Tibial nerve (tissue), 4 donors: ENCODE data around the gene ZFPM1. TPM values are rescaled to one million over a fixed set of nuclear protein-coding genes. Genes with fewer than 3 reads are reported as not detected.

ENCODE experiments used
- DNase-seq, 2 donors: peaks; one replicate each; pipeline ENCODE4 v3.0.0-alpha.2; 2019; ENCODE audit warnings: low spot score in 2 of 2
- H3K27ac ChIP-seq, 4 donors: fragments of 200-600 bp; sonication (generic) in 3 of 4; one replicate each; pipeline ENCODE4 v1.5.1; 2017 to 2019; ENCODE audit warnings: mild to moderate bottlenecking in 1 of 4
- H3K27me3 ChIP-seq, 2 donors: fragments of 200-600 bp; sonication (generic) in 1 of 2; one replicate each; pipeline versions ENCODE4 v1.5.1 to v1.6.0; 2017 to 2019
- H3K36me3 ChIP-seq, 3 donors: fragments of 200-600 bp; sonication (generic); one replicate each; pipeline ENCODE4 v1.5.1; 2018 to 2019
- H3K4me1 ChIP-seq, 4 donors: fragments of 200-600 bp; sonication (generic) in 3 of 4; one replicate each; pipeline ENCODE4 v1.5.1; 2017 to 2019
- H3K4me3 ChIP-seq, 4 donors: fragments of 200-600 bp; sonication (generic) in 3 of 4; one replicate each; pipeline ENCODE4 v1.5.1; 2017 to 2019; ENCODE audit warnings: mild to moderate bottlenecking in 1 of 4, moderate library complexity in 1 of 4
- H3K9me3 ChIP-seq, 4 donors: fragments of 200-600 bp; sonication (generic) in 3 of 4; one replicate each; pipeline ENCODE4 v1.5.1; 2017 to 2019
- EP300 ChIP-seq, 2 donors: sonication (generic); formaldehyde crosslinking; IDR thresholded peaks; one replicate each; pipeline ENCODE4 v1.6.1; 2017; ENCODE audit warnings: antibody characterized with exemption in 2 of 2, mild to moderate bottlenecking in 1 of 2
- POLR2A ChIP-seq, 2 donors: fragments of 450-650 bp; IDR thresholded peaks; one replicate each; pipeline ENCODE4 v1.6.1; 2017; ENCODE audit warnings: antibody characterized with exemption in 2 of 2, mild to moderate bottlenecking in 2 of 2, moderate library complexity in 2 of 2
- WGBS, 2 donors: methylation state at CpG; one replicate each; pipeline ENCODE4 v1.1.5; 2018; 5-methylcytosine and 5-hydroxymethylcytosine counted together
- total RNA-seq, 4 donors: library from RNA; depleted of rRNA; stranded (reverse); fragments of >200 nt; gene quantifications; one replicate each; pipeline ENCODE4 v1.1.0, GENCODE V29; 2016
- TF ChIP-seq, protein P1 (sequence below), 5 experiments: fragments of 200-600 bp in 3 of 5; fragments of 450-650 bp in 2 of 5; sonication (generic) in 3 of 5; IDR thresholded peaks; one replicate each; pipeline ENCODE4 v1.5.1; 2016 to 2019; ENCODE audit warnings: antibody characterized with exemption in 5 of 5, mild to moderate bottlenecking in 3 of 5, moderate library complexity in 2 of 5

The ZFPM1 gene
- total RNA-seq, 4 donors from 2014 or later = 0.44 to 1.2 (median 0.71) TPM

DNA sequence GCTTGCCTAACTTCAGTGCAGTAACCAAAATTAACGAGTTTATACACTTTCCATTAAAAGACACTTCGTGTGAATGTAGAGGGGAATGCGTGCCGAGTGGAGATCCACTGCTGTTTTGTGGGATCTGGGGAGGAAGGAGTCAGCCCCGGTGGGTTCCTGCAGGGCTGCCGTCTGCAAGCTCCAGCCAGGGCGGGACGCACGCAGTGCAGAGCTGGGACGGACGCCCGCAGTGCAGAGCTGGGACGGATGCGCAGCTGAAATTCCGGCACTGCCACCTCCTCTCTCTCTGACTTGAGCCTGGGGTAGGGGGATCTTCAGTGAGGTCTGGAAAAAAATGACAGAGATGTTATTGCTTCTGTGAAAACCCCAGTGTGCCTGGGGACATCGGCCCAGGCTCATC is 100.7 kb downstream of the ZFPM1 start:
- DNase-seq = no peak
- TF ChIP-seq POLR2A (IDR thresholded peaks at IDR 0.05) (no peak), EP300 (IDR thresholded peaks at IDR 0.05) (no peak)
- TF ChIP-seq, protein P1, sequence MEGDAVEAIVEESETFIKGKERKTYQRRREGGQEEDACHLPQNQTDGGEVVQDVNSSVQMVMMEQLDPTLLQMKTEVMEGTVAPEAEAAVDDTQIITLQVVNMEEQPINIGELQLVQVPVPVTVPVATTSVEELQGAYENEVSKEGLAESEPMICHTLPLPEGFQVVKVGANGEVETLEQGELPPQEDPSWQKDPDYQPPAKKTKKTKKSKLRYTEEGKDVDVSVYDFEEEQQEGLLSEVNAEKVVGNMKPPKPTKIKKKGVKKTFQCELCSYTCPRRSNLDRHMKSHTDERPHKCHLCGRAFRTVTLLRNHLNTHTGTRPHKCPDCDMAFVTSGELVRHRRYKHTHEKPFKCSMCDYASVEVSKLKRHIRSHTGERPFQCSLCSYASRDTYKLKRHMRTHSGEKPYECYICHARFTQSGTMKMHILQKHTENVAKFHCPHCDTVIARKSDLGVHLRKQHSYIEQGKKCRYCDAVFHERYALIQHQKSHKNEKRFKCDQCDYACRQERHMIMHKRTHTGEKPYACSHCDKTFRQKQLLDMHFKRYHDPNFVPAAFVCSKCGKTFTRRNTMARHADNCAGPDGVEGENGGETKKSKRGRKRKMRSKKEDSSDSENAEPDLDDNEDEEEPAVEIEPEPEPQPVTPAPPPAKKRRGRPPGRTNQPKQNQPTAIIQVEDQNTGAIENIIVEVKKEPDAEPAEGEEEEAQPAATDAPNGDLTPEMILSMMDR (IDR thresholded peaks at IDR 0.05) = no peak
- Histone ChIP-seq H3K27me3 (peaks cover 0 to 55% of the 10 kb centered on the region in 2 donors), H3K4me3 (no peak overlapping the region), H3K4me1 (peaks cover 0 to 13% (median 2%) of the 10 kb centered on the region in 4 donors), H3K9me3 (peaks cover 0 to 9% (median 0%) of the 10 kb centered on the region in 4 donors), H3K27ac (no peak overlapping the region), H3K36me3 (no peaks in the 10 kb centered on the region)
- 60 to 61% methylated on average over 16 of the region's 16 CpGs for WGBS, 2 donors

DNA sequence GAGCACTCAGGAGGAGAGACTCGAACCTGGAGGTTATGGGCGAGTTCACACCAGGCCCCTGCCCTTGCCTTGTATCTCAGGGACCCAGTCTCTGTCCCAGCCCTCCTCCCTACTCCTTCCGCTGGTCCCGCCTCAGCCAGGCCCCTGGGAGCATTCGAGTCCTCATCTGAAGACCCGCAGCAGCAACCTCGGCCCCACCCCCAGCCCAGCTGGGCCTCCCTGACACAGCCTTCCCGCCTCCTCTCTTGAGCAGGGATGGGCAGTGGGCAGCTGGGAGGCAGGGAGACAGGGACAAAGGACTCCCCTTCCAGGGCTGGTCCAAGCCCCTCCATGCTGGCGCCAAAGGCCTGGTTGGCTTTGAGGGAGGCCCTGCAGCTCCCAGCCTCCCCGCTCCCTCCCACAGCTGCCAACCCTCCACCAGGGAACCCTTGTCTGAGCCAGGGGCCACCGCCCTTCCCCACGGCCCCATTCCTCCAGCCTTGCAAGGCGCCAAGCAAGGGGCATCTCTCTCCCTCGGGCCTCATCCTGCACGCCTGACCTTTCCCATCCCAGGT is 101.7 kb downstream of the ZFPM1 start:
- no peaks in the 10 kb centered on the region for H3K36me3 ChIP-seq
- TF ChIP-seq, protein P1 (IDR thresholded peaks at IDR 0.05) = no peak
- peaks cover 0 to 9% (median 0%) of the 10 kb centered on the region in 4 donors for H3K9me3 ChIP-seq
- H3K27ac ChIP-seq = no peak overlapping the region
- H3K4me1 ChIP-seq = peaks cover 0 to 19% (median 2%) of the 10 kb centered on the region in 4 donors
- 62 to 65% methylated on average over 15 of the region's 15 CpGs for WGBS, 2 donors
- no peak for DNase-seq
- peaks cover 0 to 55% of the 10 kb centered on the region in 2 donors for H3K27me3 ChIP-seq
- no peak overlapping the region for H3K4me3 ChIP-seq

DNA sequence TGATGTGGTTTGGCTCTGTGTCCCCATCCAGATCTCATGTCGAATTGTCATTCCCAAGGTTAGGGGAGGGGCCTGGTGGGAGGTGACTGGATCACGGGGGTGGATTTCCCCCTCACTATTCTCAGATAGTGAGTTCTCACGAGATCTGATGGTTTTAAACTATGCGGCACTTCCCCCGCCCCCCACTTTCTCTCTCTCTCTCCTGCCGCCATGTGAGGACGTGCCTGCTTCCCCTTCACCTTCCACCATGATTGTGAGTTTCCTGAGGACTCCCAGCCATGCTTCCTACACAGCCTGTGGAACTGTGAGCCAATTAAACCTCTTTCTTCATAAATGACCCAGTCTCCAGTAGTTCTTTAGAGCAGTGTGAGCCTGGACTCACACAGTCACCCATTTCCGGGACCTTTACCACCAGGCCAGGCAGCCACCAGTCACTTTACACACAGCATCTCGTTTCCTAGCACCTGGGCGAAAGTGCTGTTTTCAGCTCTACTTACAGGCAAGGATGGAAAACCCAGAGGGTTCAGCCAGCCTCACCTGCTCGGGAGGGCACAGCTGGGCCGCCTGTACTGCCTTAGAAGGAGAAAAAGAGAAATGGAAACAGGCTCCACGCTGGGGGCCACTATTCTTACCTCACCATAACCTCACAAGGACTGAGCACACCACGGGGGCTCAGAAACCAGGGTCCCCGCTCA is 103.4 kb downstream of the ZFPM1 start:
- 70 to 83% methylated on average over 15 of the region's 15 CpGs for WGBS, 2 donors
- H3K4me3 ChIP-seq = no peak overlapping the region
- no peak overlapping the region for H3K27ac ChIP-seq
- DNase-seq = no peak
- no peaks in the 10 kb centered on the region for H3K36me3 ChIP-seq
- TF ChIP-seq, protein P1 (IDR thresholded peaks at IDR 0.05) = no peak
- no peak for TF ChIP-seq EP300 (IDR thresholded peaks at IDR 0.05)
- peaks cover 0 to 55% of the 10 kb centered on the region in 2 donors for H3K27me3 ChIP-seq
- H3K4me1 ChIP-seq = peaks cover 0 to 8% (median 0%) of the 10 kb centered on the region in 4 donors
- H3K9me3 ChIP-seq = peaks cover 0 to 9% (median 0%) of the 10 kb centered on the region in 4 donors

DNA sequence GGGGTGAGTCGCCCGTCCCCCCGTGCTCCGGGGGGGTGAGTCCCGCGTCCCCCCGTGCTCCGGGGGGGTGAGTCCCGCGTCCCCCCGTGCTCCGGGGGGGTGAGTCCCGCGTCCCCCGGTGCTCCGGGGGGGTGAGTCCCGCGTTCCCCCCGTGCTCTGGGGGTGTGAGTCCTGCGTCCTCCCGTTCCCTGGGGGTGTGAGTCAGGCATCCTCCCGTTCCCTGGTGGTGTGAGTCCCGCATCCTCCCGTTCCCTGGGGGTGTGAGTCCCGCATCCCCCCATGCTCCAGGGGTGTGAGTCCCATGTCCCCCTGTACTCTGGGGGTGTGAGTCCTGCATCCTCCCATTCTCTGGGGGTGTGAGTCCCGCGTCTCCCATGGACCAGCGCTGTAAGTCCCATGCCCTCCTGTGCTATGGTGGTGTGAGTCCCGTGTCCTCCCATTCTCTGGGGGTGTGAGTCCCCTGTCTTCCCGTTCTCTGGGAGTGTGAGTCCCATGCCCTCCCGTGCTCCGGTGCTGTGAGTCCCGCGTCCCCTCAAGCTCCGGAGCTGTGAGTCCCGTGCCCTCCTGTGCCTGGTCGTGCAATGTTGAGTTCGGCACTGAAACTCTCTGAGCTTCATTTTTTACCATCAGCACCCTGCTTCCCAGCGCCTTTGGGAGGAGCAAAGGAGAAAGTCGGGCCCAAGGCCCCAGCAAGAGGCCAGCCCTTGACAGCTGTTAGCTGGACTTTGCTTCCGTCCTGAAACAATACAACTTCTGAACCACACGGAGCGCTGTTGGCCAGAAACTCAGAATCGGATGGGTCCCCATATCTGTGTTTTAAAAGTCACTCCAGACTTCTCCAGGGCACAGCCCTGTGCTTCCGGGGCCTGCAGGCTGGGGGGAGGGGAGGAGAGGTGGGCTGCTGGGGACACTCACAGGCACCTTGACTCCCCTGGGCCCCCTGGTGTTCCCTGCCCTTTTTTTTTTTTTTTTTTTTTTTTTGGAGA is 105.7 kb downstream of the ZFPM1 start:
- peak; percentile 36 to 38 for DNase-seq
- WGBS, 2 donors = 41 to 43% methylated on average over 29 of the region's 45 CpGs
- H3K4me3 ChIP-seq = no peak overlapping the region

More for the DNA sequence above, 105.7 kb downstream of the ZFPM1 start:
- Histone ChIP-seq H3K4me1 (peaks cover 0 to 16% (median 2%) of the 10 kb centered on the region in 4 donors), H3K36me3 (no peaks in the 10 kb centered on the region), H3K27ac (no peak overlapping the region), H3K9me3 (peaks cover 0 to 9% (median 0%) of the 10 kb centered on the region in 4 donors), H3K27me3 (peaks cover 0 to 40% of the 10 kb centered on the region in 2 donors)
- no peak for TF ChIP-seq EP300 (IDR thresholded peaks at IDR 0.05)
- TF ChIP-seq, protein P1 (IDR thresholded peaks at IDR 0.05) = peak; percentile 27 to 52 (median 47)
